Stimulated activated CD8-positive, alpha-beta memory T cell treated with anti-CD3 and anti-CD28 coated beads, Interleukin-7, amount 100 ng/mL, for 24 hours (primary cell): Measurements from ENCODE around the gene STXBP4.

ENCODE experiments used
- DNase-seq: peaks from one replicate; pipeline ENCODE4 v3.0.0-alpha.2; 2020; ENCODE audit warnings: low read depth

The STXBP4 gene

DNA sequence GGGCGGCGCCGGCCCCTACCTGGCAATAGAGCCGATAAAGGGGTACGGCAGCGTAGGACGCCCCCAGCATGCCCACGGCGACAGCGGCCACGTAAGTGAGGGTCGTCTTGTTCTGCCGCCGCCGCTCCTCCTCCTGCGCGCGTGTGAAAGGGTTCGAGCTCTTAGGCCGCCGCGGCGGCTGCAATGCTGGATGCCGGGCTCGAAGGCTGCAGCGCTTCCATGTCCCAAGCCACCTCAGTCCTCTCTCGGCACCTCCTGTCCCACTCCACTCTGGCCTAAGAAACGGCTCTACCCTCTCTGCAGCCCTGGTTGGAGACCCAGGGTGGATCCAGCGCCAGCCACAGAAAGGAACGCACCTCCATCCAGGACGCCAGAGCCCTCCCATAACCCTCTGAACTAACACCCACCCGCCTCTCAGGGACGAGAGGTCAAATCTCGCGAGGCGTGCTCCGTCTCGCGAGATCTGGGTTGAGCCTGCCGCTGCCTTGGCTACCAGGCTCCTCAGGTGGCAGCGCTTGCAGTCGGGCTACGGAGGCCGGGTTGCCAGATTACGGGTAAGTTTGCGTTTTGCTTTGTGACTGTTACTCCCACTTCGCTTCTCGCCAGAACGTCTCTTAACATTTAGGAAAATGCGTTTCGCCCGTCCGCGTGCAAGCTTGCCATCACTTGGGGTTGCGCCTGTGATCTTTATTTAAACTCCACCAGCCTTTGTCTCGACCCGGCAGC is at the start of gene STXBP4, which contains the start of gene COX11:
STXBP4 (plus strand) TSS at position 504 of the 726 bp plus-strand sequence. CDS start 17,455 bp downstream, outside the sequence.
COX11 (minus strand) TSS at position 393 of the 726 bp plus-strand sequence; CDS start at position 385, 8 bp downstream.
- peak; percentile 83 for DNase-seq

DNA sequence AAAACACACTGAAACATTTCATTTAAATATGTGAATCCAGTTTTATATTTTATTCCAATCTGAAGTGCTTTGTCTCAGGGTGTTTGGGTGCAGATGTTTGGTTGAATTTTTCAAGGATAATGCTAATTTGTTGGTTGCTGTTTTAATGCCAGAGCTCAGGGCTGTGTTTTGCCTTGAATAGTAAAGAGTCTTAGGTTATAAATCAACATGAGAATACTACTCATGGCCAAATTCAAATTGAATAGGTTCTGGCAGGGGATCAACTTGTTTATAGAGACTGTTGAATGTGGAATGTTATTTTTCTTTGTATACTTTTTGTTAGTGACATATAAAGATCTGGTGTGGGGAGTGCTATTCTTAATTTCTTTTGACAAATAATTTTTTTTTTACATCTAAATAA is 49.1 kb upstream of the STXBP4 start:
- no peak for DNase-seq

- no peak for DNase-seq
Observed at GRCh38 chr17:54920819-54921218, 47.7 kb upstream of the STXBP4 start.

GRCh38 chr17:54924405-54924804 is 44.2 kb upstream of the STXBP4 start:
- DNase-seq: no peak

- no peak for DNase-seq
Observed at GRCh38 chr17:54927525-54927924, 41.0 kb upstream of the STXBP4 start.

DNA sequence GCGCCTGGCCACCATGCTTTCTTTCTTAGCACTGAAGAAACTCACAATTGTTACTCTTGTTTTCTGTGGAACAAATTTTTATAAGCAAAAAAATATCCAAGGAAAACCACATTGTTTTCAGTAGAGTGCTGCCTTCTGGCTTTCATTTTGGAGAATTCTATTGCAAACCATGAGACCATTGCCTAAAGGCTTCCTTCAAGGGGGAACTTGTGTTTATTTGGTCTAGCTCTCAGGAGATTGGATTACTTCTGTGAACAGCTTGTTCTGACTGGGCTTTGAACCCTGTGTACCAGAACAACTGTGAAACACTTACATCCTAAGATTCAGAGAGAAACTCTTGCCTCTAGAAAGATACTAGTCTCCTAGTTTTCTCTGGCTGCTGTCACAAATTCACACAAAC is 35.9 kb upstream of the STXBP4 start:
- no peak for DNase-seq

DNA sequence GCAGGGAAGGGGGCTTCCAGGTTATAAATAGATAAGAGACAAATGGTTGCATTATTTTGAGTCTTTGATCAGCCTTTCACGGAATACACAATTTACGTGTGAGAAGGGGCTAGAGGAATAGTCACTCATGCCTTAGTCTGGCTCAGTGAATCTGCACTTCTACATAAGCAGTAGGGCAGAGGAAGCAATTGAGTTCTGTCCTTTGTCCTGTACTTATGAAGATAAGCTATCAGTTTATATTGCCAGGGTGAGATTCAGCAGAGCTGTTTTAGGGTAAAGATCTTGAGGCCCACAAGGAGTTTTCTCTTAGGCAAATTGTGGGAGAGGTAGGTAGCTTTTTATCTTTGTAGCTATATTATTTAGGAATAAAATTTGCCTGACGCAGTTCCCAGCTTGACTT is 34.6 kb upstream of the STXBP4 start:
- DNase-seq: no peak

DNA sequence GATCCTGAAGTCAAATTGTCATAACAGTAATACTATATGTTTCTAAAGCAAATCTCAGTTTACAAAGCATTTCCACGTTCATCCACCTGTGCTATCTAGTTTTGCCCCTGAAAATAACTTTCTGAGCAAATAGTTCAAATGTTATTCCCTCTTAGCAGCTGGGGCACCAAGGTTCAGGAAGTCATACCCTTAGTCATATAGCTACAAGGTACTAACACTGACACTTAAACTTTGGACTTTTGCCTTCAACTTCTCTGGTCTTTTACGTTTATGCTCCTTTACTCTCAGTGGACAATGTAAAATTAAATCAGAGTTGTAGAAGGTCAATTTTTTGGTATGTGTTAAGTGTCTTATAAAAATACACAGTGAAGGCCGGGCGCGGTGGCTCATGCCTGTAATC is 33.1 kb upstream of the STXBP4 start:
- no peak for DNase-seq

DNA sequence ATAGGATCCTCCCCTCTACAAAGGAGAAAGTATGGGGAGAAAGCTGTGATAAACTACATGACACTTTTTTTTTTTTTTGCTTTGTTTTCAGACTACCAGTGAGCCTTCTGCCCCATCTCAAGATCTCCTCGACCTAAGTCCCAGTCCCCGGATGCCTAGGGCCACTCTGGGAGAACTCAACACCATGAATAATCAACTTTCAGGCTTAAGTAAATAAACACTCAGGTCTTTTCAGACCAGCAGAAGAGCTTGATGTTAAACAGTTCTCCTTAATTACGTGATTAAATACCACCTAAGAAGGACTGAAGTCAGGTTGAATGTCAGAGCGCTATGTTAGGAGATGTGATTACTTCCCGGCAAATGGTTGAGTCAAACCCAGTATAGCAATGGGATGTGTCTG is 31.5 kb upstream of the STXBP4 start:
- DNase-seq: no peak

DNA sequence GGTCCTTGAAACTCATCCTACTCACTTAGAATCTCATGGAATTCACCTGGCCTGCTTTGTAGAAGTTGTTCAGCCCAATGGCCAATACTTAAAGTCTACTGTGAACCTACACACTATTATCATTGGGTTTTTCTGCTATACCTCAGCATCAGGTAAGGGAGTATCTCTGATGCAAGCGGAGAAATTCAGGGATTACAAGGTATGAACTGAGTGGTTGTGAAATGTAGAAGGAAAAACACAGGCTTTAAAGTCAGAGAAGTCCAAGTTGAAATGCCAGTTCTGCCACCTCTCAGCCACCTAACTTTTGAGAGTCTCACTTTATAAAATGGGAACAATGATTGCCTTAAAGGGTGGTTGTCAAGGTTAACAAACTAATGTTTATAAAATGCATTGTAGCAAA is 31.1 kb upstream of the STXBP4 start:
- DNase-seq: no peak

DNA sequence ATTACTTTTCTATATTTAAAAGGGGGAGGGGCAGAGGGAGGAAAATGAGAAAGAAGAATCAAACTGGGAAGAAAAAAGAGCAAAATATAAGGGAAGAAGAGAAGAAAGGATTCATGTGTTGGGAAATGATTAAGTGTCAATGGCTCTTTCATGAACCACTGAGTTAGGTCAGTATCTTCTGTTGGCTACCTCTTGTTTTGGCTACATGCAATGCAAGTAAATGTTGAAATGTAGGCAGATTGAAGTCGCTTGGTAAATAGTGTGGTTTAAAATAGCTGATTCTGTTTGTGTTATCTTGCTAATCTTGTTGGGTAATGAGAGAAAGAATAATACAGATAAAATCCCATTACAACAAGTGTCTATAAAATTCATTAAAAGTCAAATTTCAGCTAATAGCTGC is 27.3 kb upstream of the STXBP4 start:
- no peak for DNase-seq

- no peak for DNase-seq
Observed at GRCh38 chr17:54944796-54945195, 23.8 kb upstream of the STXBP4 start.

- DNase-seq: no peak
Observed at GRCh38 chr17:54945231-54945630, 23.3 kb upstream of the STXBP4 start.

DNA sequence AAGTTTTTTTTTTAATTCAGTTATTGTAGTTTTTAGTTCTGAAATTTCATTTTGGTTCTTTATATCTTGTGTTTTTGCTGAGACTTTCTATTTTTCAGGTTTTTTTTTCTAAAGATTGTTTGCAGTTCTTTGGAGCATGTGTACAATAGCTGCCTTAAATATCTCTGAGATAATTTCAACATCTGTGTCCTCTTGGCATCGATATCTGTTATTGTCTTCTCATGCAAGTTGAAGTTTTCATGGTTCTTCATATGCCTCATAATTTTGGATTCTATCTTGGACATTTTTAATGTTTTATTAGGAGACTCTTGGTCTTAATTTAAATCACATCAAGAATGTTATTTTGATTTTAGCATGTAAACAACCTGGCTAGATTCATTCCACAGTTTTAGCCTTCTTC is 22.9 kb upstream of the STXBP4 start:
- no peak for DNase-seq

- no peak for DNase-seq
Observed at GRCh38 chr17:54947396-54947795, 21.2 kb upstream of the STXBP4 start.

DNA sequence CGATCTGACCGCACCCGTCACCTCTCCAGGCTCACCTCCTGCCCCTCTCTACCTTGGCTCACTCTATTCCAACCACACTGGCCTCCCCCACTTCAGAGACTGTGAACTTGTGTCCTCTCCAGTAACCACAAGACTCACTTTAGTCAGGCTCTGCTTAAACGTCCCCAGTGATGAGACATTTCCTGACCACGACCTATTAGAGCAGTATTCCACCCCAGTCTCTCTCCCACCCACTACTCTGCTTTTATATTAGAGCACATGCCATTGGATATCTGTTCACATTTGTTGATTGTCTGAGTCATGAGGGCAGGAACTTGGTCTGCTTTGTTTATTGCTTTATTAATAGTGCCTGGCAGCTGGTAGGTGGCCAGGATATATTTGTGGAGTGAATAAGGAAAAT is 20.2 kb upstream of the STXBP4 start:
- DNase-seq: no peak

DNA sequence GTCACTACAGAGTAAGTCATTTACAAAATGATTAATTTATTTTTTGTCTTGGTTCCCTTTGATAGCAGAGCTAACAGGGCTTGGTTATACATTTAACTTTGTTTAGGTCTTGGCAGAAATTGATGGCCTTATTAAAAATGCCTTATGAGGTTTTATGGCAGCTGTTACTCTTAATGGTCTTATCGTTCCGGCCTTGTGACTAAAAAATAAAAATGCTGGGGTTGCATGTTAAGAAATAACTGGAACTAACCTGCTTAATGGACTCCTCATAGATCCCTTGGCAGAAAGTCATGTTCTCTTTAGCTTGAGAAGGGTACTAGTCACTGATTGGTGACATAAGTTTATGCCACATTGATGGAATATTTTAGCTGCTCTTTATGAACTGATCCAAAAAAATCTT is 18.4 kb upstream of the STXBP4 start:
- DNase-seq: no peak

GRCh38 chr17:54951286-54951685 is 17.3 kb upstream of the STXBP4 start:
- no peak for DNase-seq

DNA sequence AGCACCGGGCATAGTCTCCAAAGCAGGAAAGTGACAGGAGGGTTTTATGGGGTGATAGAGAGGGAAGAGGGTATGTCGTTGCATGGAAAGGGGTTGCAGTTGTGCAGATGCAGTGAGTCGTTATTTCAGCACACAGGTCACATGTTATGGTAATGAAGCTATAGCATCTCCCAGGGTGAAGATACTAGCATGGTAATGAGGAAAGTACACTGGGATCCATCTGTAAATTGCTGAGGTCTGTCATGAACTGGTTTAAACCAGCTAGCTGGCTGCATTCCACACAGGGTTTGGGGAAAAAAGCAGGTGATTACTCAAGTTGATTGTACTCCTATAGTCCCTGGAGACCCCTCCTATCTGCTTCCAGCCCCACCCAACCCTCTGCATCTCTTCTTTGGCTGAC is 11.8 kb upstream of the STXBP4 start:
- no peak for DNase-seq

- no peak for DNase-seq
Observed at GRCh38 chr17:54967621-54968261, 824 bp upstream of the STXBP4 start.

DNA sequence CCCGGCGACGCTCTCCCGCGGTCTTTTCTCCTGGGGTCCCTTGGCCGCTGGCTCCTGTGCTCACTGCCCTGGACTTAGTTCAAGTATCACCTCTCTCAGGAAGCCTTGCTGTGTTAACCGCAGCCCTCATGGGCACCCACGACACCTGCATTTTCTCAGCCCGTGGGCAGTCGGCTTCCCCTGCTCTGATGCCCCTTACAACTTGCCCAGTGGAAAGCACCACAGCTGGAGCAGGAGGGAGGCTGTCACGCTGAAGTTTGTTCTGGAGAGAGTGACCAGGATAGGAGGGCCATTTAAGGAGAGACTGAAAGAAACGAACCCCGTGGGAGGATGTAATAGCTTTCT is 395 bp downstream of the STXBP4 start:
- no peak for DNase-seq

- DNase-seq: no peak
Observed at GRCh38 chr17:54969658-54970572, 1.4 kb downstream of the STXBP4 start.

DNA sequence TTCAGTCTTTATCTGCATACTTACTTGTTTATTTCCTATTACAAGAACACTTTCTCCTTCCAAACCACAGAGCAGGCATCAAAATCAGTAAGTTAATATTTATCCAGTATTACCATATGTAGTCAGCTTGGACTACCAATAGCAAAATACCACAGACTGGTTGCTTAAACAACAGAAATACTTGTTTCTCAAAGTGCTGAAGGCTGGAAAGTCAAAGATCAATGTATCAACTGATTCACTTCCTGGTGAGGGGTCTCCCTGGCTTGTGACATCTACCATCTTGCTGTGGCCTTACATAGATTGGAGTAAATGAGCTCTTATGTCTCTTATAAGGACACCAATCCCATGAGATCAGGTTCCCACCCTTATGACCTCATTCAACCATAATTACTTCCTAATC is 2.6 kb downstream of the STXBP4 start:
- DNase-seq: no peak
